NCI-H2171 treated with DMSO at 0.1 percent for 48 hours (cell line): ENCODE measurements around the gene TCF12.

Experiments used
- DNase-seq: peaks from one replicate; lab custom pipeline; 2025; lab: John Stamatoyannopoulos, UW

The TCF12 gene

GRCh38 chr15:57298843-57299550 lies 380.6 kb downstream of the TCF12 start:
- DNase-seq, result peak; percentile 94

DNA sequence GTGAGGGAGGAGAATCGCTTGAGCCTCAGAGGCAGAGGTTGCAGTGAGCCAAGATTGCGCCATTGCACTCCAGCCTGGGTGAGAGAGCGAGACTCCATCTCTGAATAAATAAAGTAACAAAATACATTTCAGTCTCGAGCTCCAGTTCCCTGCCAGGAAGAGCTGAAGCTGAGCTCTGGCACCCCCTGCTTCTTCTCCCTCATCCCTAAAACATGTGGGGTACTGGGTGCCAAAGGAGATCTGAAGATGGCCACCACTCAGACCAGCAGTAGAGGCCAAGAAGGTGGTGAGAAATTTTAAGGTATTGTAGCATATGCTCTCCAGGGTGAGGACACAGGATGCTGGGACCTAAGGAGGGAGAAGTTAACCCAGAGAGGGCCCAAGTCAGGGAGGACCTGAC lies 382.9 kb downstream of the TCF12 start:
- DNase-seq, result no peak

DNA sequence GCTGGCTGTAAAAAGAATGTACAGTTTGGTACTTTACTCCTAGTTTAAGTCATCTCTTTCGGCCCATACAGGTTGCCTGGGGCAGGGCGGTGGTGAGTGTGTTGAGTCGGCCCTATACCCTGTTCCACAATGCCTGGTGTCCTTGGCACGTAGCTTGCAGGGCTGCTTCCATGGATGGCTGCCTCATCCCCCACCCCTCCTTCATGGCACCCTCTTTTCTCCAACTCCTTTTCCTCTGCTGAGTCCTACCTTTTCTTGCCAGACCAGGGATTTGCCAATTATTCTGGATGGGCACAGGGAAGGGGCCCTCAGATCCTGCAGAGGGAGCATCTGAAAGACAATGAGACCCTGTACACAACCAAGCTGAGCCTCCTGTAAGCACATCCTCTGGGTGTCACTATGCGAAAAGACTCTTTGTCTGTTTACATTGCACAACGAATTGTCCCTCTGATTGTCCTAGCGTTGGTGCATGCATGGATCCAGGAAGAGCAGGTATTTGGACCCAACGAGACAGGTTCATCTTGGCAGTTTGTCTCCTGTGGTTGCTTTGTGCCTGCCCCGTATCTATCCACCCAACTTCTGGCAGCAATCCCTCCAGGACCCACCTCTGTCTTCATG lies 384.3 kb downstream of the TCF12 start:
- no peak for DNase-seq

DNA sequence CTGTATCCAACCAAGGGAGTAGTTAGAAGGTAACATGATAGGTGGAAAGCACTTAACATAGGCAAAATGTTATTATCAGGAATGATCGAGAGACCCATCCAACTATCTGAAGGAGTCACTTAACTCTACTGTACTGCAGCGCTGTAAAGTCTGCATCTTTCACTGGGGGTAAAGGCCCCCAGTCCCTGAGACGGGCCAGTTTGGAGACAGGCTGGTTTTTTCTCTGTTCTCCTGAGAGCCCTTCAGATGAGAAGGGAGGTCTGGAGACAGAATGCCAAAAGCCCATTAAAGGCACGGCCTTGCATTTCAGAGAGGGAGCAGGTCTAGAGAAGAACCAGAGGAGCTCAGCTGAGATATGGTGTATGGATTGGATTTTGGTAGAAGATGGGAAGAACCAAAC lies 386.6 kb downstream of the TCF12 start:
- no peak for DNase-seq

- DNase-seq, result peak; percentile 82
Observed at GRCh38 chr15:57306161-57306943, 387.9 kb downstream of the TCF12 start.

- DNase-seq, result no peak
Observed at GRCh38 chr15:57306944-57307411, 388.5 kb downstream of the TCF12 start.

GRCh38 chr15:57307527-57308169 lies 389.2 kb downstream of the TCF12 start:
- DNase-seq, result no peak

DNA sequence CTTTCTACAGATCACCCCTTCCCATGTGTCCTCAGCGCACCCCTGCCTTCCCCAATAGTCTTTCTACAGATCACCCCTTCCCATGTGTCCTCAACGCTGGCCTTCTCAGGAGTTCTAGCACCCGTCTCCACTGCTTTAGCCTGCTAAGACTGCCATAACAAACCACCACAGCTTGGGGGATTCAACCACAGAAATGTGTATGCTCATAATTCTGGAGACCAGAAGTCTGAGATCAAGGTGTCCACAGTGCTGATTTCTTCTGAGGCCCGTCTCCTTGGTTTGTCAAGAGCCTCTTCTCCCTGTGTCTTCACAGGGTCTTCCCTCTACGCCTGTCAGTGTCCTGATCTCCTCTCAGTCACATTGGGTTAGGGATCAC lies 389.7 kb downstream of the TCF12 start:
- DNase-seq, result no peak

GRCh38 chr15:57309856-57310760 lies 391.7 kb downstream of the TCF12 start:
- DNase-seq, result no peak

GRCh38 chr15:57310876-57311275 lies 392.4 kb downstream of the TCF12 start:
- no peak for DNase-seq

DNA sequence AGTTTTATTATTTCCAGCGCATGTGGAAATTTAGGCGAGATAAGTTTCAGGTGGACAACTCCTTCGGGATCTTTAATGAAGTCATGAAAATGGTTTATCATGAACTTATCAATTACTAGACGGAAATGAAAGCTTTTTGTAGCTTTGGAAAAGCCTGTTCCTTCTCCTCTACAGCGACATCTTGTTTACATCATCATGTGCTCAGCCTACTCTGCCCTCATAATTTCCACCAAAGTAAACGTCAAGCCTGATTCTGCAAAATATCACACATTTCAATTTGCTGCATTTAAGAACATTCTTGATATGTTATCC lies 393.5 kb downstream of the TCF12 start:
- no peak for DNase-seq

DNA sequence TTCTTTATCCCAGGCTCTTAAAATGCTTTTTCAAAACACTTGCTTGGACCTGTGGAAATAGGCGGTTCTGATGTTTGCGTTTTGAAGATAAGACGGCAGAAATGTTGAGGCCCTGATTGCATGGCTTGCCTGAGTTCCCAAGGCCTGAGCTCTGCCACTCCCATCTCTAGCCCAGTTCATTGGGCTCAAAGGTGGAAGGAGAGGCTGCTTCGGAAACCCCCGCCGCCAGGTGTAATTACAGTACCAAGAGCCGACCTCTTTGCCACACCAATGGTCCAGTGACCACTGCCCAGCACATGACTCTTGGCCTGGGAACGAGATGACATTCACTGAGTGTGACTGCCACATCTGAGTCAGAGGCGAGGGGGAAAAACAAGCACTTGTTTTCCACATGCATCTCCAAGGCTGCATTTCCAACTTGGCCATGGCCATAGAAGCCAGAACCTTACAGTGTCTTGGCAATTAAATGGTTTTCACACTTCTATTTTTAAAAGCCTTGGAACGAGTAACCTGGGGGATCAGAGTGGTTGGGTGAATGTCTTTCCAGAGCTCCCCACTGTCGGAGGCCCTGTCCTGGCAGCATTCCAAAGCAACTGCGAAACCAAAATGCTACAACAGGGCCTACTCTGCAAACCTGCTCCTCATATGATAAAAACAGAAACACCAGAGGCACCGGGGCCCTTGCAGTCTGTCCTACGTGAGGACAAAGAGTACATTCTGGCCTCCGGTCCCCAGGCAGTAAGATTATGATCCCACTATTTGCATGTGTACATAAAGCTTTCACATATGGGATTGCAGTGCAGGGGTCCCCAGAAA lies 394.1 kb downstream of the TCF12 start:
- DNase-seq, result no peak

DNA sequence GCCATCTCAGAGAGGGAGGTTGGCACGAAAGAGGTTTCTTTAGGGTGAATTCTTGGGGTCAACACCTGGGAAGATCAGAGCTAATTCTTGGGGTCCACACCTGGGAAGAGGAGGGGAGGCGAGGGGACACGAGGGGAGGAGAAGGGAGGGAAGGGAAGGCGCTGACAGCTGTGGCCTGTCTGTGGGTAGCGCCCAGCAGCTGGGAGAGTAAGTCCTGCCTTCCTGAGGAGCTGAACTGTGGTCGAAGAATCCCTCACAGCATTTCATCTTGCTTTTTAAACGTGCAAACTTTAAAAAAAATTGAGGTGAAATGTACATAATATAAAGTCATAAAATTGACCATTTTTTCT lies 394.7 kb downstream of the TCF12 start:
- no peak for DNase-seq

- DNase-seq, result no peak
Observed at GRCh38 chr15:57314221-57314620, 395.8 kb downstream of the TCF12 start.

GRCh38 chr15:57316451-57316850 lies 398.0 kb downstream of the TCF12 start:
- no peak for DNase-seq

DNA sequence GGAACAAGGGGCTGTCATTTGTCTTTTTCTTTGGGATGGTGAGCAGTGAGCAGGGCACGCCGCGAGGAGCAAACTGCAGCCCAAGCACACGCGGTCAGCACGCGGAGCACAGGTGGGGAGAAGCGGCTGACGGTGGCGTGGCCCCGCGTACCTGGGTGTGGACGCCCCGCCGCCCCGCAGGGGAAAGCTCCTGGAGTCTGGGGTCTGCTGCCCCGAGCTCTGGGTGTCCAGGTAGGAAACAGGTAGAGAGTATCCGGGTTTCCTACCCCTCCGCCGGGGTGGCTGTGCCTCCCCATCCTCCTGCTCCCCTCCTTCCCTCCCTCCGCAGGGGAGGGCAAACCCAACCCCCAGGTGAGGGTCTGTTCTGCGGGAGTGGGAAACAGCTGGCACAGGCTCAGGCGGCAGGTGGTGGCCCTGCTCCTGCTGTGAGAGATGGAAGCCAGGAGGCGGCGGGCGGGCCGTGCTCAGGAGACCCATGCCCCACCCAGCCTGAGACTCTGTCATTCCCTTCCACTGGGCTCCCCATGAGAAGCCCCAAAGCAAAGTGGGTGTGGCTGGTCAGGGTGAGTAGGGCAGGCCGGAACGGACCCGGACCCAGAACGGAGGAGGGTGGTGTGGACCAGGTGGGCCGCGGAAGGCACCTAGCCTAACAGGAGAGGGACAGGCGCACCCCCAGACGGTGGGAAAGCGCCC lies 400.9 kb downstream of the TCF12 start:
- DNase-seq, result peak; percentile 95

DNA sequence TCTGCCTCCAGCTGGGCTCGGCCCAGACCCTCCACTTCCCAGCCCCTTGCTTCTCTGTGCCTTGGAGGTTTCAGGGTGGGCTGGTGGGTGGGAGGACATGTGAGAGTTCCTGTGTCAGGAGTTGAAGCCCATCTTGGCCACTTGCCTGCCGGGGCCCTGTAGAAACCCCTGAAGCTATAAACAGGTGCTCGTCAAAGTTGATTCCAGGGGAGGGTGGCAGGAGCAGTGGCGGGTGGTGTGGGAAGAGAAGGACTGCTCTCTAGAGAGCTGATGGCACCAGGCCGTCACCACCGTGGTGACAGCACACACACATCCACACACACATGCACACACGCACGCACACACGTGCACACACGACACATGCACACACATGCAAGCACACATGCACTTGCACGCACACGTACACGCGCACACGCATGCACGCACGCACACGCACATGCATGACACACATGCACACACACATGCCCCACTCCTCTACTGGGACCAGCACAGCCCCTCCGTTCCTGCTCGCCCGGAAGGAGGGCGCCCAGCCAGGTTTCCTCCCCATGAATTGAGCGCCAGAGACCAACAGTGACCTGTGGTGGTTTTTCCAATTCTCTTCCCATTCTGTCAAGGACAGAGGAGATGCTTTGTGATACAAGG lies 401.6 kb downstream of the TCF12 start:
- DNase-seq, result peak; percentile 84

- peak; percentile 8 for DNase-seq
Observed at GRCh38 chr15:57320631-57321220, 402.3 kb downstream of the TCF12 start.

- no peak for DNase-seq
Observed at GRCh38 chr15:57321485-57321884, 403.0 kb downstream of the TCF12 start.
